Fibroblast of villous mesenchyme (primary cell): ENCODE data around the gene KCNJ8. TPM values are rescaled to one million over a fixed set of nuclear protein-coding genes. Genes with fewer than 3 reads are reported as not detected.
"Not testable (repeated sequence)": the region's sequence is repeated elsewhere in the genome, so short reads cannot be mapped to it uniquely, and the experiment has no call there.

Experiments used
- DNase-seq: peaks from one replicate; pipeline ENCODE4 v3.0.0-alpha.2; 2010; ENCODE audit warnings: low read depth
- H3K4me3 ChIP-seq: 2 replicates; pipeline ENCODE4 v1.5.1; 2011; ENCODE audit warnings: low read depth, mild to moderate bottlenecking, low read length
- CTCF ChIP-seq: IDR thresholded peaks from 2 replicates; pipeline ENCODE4 v1.5.1; 2012; ENCODE audit warnings: low read depth, mild to moderate bottlenecking, low read length; ENCODE audit not compliant: insufficient read depth
- total RNA-seq: library from RNA; depleted of rRNA; stranded (reverse); fragments of >200 nt; gene quantifications from 2 replicates; pipeline ENCODE4 v1.2.3, GENCODE V29; 2012

The KCNJ8 gene
- total RNA-seq, 1 donor, result 19.4 TPM

GRCh38 chr12:21801522-21802288, 27.2 kb upstream of the KCNJ8 start:
- no peak overlapping the region for H3K4me3 ChIP-seq
- DNase-seq, result no peak
- no peak for TF ChIP-seq CTCF

GRCh38 chr12:21800011-21800410, 25.5 kb upstream of the KCNJ8 start:
- DNase-seq, result no peak
- no peak for TF ChIP-seq CTCF
- no peak overlapping the region for H3K4me3 ChIP-seq

GRCh38 chr12:21797539-21797938, 23.0 kb upstream of the KCNJ8 start:
- no peak for TF ChIP-seq CTCF
- no peak overlapping the region for H3K4me3 ChIP-seq
- no peak for DNase-seq

- DNase-seq, result no peak
- no peak overlapping the region for H3K4me3 ChIP-seq
- no peak for TF ChIP-seq CTCF
These were observed 21.3 kb upstream of the KCNJ8 start for GRCh38 chr12:21795648-21796328.

GRCh38 chr12:21794807-21795595, 20.5 kb upstream of the KCNJ8 start:
- DNase-seq, H3K4me3 ChIP-seq: not testable (repeated sequence)

GRCh38 chr12:21789687-21790086, 15.2 kb upstream of the KCNJ8 start:
- not testable (repeated sequence) for DNase-seq, H3K4me3 ChIP-seq

- TF ChIP-seq CTCF, result no peak
- DNase-seq, result no peak
- H3K4me3 ChIP-seq, result no peak overlapping the region
These were observed 13.8 kb upstream of the KCNJ8 start for GRCh38 chr12:21788089-21788983.
